Measurements from ENCODE around the gene BATF3.
"Not testable (repeated sequence)": the region's sequence is repeated elsewhere in the genome, so short reads cannot be mapped to it uniquely, and the experiment has no call there.

Gene BATF3

DNA sequence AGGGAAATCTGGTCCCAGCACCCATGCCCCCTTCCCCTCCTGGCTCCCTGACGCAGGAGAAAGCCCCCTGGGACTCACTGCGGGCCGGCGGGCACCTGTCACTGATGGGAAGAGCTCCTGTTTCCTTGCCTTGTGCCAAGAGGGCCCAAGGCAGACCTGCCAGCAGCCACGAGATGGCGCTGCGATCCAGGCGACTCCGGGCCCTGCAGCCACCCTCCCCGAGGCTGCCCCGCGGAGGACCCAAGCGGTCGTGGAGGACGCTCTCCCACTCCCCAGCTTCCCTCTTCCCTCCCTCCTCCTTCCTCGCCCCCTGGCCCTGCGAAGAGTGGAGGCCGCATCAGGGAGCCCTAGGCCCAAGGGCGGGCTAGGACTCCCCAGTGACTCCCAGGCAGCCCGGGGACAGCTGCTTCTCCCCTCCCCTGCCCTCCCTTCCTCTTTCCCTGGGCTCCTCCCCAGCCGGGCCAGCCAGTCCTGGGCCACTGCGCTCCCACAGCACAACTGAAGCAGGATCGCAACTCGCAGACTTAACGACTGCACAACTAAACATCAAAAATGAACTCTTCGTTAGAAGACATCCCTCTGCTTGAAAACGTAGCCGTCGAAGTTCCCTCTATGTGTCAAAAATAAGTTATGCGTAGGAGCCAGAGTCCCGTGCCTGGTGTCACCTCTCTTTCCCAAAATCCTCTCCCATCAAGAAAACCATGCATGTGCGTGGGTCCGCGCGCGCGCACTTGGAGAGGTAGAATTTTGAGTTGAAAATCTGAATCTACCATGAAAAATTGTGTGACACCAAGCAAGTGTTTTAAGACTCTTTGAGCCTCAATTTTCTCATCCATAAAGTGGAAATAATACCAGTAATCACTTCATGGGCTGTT, 34.2 kb downstream of the BATF3 start:
- TF ChIP-seq, protein P1, sequence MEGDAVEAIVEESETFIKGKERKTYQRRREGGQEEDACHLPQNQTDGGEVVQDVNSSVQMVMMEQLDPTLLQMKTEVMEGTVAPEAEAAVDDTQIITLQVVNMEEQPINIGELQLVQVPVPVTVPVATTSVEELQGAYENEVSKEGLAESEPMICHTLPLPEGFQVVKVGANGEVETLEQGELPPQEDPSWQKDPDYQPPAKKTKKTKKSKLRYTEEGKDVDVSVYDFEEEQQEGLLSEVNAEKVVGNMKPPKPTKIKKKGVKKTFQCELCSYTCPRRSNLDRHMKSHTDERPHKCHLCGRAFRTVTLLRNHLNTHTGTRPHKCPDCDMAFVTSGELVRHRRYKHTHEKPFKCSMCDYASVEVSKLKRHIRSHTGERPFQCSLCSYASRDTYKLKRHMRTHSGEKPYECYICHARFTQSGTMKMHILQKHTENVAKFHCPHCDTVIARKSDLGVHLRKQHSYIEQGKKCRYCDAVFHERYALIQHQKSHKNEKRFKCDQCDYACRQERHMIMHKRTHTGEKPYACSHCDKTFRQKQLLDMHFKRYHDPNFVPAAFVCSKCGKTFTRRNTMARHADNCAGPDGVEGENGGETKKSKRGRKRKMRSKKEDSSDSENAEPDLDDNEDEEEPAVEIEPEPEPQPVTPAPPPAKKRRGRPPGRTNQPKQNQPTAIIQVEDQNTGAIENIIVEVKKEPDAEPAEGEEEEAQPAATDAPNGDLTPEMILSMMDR (conservative IDR thresholded peaks at IDR 0.05) = peak; percentile 98
- TF ChIP-seq ZFX (IDR thresholded peaks at IDR 0.05) = no peak
- peak overlapping the region; percentile 41 for H3K27ac ChIP-seq

DNA sequence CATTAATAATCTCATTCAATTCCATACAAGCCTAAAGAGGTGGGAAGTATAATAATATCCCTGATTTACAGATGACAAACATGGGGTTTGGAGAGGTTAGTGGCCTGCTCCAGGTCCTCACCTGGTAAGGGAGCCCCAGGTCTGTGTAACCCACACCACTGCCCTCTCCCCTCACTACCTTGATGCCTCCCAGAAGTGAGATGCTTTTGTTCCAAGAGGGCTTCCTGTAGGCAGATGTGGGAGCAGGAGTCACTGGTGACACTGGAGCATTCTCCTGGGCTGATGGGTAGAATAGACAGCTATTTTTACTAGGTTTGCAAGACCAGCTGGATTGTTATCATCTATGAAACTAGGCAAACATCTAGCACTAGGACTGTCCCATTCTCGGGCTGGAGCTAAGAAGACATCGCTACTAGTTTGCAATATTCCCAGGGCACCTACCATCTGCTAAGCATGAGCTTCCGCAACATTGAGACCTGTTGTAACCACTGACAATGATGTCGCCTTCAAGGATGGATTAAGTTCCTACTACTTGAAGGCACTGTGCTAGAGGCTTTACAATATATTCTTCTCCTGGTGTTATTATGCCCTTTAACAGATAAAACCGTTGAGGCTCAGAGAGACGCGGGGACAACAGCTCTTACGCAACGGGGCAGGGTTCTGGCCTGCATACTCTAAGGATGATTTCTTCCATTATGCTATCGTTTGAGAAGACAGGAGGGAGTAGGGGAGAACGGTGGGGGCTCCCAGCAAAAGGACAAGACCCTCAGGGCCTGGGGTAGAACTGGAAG, 35.0 kb downstream of the BATF3 start:
- TF ChIP-seq, protein P1 (conservative IDR thresholded peaks at IDR 0.05) = no peak
- TF ChIP-seq ZFX (IDR thresholded peaks at IDR 0.05) = no peak
- H3K27ac ChIP-seq = no peak overlapping the region

DNA sequence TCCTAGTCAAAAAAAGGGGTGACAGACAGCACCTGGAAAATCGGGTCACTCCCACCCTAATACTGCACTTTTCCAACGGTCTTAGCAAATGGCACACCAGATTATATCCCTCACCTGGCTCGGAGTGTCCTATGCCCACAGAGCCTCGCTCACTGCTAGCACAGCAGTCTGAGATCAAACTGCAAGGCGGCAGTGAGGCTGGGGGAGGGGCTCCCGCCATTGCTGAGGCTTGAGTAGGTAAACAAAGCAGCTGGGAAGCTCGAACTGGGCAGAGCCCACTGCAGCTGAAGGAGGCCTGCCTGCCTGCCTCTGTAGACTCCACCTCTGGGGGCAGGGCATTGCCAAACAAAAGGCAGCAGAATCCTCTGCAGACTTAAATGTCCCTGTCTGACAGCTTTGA, 41.4 kb downstream of the BATF3 start:
- H3K27ac ChIP-seq = not testable (repeated sequence)

DNA sequence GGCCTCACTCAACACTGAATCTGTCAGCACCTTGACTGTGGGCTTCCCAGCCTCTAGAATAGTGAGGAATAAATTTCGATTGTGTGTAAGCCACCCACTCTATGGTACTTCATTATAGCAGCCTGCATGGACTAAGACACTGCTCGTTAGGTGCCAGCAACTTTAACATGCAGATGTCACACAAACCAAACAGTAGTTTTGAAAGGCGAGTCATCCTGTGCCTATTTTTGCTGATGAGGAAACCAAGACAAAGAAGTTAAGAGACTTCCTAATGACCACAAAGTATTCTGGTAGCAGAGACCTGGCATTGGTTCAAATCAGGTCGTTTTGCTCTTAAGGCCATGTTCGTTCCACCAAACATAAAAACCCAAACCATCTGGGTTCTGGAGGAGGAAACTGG, 42.9 kb downstream of the BATF3 start:
- no peak overlapping the region for H3K27ac ChIP-seq
- TF ChIP-seq ZFX (IDR thresholded peaks at IDR 0.05) = no peak
- TF ChIP-seq, protein P1 (conservative IDR thresholded peaks at IDR 0.05) = no peak

DNA sequence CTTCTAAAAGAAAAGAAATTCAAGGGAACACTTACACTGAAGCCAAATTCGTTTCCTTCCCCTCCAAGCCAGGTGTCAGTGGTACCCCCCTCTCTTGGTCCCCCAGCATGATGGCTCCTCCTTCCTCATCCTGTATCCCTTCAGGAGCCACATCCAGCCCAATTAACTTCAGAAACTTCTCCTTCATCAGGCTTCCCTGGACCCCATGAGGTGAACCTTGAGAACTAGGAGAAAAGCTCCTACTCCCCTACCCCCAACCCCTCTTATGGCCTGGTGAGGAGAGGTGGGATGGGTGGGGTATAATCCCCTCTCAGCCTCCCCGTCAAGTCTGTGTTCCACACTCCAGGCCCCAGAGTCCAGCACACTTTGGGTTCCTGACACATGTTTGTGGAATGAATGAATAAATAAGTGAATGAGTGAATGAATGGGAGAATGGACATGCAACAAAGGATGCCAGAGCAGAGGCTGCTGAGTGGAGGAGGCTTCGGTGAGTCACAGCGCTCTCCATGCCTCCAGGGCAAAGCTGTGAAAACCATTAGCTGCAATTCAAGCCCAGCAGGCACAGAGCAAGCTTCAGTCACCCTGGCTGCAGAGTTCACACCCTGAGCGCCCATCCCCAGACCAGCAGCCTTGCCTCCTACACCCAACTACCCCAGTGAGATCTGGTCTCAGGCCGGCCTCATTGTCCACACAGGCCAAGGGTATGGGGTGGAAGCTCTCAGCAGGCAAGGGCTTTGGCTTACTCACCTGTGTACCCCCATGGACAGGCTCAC, 43.8 kb downstream of the BATF3 start:
- H3K27ac ChIP-seq = no peak overlapping the region
- TF ChIP-seq, protein P1 (conservative IDR thresholded peaks at IDR 0.05) = no peak
- no peak for TF ChIP-seq ZFX (IDR thresholded peaks at IDR 0.05)

DNA sequence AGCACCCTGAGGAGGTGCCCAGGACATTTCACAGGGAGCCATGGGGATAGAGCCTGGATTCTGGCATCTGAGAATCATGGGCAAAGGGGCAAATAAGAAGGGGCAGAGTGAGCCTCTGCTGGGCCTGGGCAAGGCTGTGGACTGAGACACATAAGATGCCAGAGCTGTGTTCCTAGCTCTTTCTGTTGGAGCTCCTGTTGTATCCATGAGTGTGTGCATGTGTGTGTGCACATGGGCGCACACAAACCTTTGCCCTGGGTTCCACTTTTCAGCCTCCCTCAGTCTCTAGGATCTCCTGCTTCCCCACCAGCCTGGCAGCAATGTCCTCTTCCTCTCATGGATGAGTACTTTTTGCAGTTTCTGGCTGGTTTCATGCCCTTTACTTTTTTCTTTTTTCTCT, 47.0 kb downstream of the BATF3 start:
- TF ChIP-seq, protein P1 (conservative IDR thresholded peaks at IDR 0.05) = no peak
- TF ChIP-seq ZFX (IDR thresholded peaks at IDR 0.05) = no peak
- no peak overlapping the region for H3K27ac ChIP-seq

DNA sequence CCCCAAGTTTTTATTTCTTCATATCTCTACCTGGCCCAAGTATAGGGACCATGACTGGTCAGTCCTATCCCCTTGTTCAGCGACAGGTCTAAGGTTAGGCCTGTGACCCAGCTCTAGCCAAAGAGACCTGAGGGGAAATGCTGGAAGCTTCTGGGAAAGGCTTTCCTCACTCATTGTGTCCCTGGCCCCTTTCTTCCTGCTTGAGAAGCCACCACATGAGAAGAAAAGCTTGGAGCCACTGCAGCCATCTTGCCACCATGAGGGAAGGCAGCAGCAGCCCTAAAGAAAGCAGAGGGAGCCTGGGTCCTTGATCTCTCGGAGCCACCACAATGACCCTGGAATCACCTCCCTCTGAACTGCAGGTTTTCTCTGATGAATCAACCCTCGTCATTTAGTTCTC, 47.7 kb downstream of the BATF3 start:
- H3K27ac ChIP-seq = no peak overlapping the region
- TF ChIP-seq, protein P1 (conservative IDR thresholded peaks at IDR 0.05) = no peak
- TF ChIP-seq ZFX (IDR thresholded peaks at IDR 0.05) = no peak

Data from C4-2B (cell line).